HG03025 (cell line): Measurements from ENCODE around the gene BIRC7.

Source experiments
- ATAC-seq: cut with Tn5 transposase; IDR thresholded peaks from one replicate; pipeline ENCODE4 v1.9.1; 2021; ENCODE audit warnings: mild to moderate bottlenecking, moderate library complexity; ENCODE audit not compliant: unreplicated experiment, low FRiP score

Gene BIRC7

DNA sequence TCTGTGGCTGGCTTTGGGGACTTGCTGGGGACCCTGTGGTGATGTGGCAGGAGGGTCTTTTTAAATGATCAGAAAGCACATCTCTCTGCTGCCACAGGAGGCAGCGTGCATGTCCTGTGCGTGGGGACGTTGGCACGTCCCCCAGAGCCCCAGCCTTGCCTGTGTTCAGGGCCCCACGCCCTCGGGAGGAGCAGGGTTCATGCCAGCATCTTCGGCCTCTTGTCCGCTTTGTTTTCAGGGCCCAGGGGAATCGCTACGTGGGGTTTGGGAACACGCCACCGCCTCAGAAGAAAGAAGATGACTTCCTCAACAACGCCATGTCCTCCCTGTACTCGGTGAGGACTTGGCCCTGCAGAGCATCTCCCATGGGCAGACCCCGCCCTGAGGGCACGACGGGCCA, 43.0 kb downstream of the BIRC7 start:
- no peak for ATAC-seq

DNA sequence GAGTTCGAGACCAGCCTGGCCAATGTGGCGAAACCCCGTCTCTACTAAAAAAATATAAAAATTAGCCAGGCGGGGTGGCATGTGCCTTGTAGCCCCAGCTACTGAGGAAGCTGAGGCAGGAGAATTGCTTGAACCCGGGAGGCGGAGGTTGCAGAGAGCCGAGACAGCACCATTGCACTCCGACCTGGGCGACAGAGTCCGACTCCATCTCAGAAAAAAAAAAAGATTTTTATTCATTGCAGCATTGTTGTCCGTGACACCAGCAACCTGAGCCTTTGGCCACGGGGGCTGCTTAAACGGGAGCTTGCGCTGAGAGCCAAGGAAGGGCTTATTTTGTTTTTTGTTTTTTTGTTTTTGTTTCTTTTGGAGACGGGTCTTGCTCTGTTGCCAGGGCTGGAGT, 44.2 kb downstream of the BIRC7 start:
- no peak for ATAC-seq

DNA sequence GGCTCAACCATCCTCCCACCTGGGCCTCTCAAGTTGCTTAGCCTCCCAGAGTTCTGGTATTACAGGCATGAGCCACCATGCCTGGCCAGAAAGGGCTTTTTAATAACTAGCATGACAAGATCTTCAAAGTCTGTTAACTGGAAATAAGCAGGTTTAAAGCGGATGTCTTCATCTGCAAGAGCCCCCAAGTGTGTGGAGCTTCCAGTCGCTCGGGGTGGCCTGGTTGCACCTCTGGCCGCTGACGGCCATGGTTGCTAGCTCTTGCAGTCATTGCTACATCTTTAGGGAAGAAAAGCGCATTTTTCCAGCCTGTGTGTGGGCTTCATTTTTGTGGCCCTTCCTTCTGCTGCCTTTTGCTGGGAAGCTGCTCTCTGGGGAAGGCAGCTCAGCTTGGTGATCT, 44.7 kb downstream of the BIRC7 start:
- ATAC-seq: no peak

DNA sequence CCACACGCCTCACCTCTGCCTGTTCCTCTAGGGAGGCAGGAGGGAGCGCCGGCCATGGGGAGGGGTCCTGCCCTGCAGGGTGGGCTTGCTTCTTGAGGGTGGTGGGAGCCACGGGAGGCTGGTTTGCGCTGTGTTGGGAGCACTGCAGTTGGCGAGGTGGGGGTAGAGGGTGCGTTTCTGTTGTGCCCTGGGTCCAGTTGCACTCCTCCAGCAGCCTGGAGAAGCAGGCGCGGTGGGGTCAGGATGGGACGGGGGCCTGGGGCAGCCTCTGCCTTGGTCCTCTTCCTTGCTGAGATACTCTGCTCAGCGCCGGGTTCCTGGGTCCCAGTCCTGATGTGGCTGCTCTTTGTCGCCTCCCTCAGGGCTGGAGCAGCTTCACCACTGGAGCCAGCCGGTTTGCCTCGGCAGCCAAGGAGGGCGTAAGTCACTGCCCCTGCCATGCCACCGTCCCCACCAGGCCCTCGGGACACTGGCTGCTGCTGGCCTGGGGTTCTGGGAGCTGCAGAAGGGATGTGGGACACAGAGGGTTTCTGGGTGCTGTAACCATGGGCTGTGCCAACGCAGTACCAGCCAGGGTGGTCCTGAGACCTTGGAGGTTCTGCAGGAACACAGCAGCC, 45.3 kb downstream of the BIRC7 start:
- no peak for ATAC-seq

DNA sequence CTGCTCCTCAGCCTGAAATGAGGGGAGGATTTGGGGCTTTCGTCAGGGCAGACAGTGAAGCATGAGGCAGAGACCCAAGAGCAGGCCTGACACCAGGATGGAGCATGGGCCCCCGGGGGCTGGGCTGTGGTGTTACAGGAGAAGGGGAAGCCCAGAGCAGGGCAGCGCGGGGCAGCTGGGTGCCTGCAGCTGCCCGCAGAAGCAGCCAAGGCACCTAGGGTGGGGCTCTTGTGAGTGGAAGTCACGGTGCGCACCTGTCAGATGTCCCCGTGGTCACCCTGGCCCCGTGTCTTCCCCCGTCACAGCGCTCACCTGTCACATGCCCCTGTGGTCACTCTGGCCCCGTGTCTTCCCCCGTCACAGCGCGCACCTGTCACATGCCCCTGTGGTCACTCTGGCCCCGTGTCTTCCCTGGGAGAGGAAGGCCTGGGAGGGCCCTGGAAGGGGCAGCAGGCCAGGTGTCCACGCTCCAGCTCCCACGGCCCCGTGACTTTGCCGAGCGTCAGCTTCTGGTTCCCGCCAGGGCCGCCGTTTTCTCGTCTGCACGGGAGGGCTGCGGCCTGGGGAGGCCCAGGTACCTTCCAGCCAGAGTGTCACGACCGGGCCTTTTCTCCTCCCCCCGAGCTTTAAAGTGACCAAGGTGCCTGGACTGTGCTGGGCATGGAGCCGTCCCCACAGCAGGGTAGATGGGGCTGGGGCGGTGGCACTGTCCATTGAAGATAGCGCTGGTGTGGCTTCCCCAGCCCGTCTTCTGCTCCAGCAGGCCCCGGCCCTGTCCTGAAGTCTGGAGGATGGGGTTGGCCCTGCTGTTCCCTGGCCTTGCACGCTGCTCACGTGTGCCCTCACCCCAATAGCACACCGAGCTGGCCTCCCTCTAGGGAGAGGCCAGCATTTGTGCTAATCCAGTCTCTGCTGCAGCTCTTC, 46.3 kb downstream of the BIRC7 start:
- no peak for ATAC-seq

DNA sequence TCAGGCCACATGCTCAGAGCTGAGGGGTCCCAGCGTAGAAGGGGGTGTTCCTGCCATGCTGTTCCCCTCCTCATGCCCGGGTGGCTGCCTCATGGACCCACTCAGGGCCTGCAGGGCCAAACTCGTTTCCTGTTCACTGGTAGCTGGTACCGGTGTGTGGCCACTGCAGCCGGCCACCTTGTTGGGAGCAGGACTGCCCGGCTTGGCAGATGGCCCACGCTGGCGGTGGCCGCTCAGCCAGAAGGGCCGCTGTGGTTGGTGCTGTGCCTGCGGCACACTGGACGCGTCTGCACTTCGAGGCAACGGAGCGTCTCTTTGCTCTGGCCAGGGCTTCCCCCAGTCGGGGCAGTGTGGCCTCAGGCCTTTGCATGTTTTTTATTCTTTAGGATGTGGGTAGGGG, 47.2 kb downstream of the BIRC7 start:
- ATAC-seq: no peak

DNA sequence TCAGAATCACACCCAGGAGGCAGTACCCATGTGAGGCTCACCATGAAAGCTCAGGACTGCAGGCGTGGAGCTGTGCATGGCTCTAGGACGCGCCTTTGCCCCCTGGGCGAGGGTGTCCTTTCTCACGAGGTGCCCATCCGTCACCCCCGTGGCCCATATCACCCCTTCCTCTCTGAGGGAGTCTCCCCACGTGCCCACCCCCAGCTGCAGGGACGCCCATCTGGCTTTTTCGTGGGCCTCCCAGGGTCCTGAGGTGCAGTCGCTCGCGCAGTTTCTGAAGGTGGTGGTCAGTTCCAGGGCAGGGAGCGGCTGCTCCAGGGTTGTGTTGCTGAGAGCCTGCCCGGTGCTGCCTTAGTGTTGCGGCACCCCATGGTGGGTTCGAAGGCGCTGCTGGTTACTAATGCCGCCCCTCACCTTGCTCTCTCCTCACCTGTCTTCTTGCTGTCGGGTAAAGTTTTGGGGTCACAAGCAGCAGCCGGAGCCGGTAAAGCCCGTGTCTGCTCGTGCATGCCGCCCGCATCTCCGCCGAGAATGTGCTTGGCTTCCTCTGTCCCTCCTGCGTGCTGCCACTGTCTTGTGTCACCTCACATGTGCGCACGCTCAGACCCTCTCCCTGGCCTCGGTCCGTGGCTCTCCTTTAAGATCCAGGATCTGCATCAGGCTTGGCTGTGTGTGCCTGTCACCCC, 47.8 kb downstream of the BIRC7 start:
- ATAC-seq: no peak

DNA sequence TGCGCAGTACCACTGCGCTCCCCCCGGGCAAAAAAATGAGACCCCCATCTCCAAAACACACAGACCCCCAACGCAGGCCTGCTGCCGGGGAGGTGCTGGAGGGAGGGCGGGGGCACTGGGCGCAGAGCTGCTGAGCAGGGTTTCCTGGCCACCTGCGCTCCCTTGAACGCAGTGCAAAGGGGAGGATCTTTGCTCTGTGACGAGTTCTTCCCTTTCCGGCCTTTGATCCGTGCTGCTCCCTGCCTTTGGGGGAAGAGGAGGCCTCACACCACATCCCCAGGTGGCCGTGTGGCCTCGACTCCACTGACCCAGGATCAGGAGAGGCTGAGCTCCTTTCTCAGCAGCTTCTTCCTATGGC, 48.4 kb downstream of the BIRC7 start:
- ATAC-seq: no peak

DNA sequence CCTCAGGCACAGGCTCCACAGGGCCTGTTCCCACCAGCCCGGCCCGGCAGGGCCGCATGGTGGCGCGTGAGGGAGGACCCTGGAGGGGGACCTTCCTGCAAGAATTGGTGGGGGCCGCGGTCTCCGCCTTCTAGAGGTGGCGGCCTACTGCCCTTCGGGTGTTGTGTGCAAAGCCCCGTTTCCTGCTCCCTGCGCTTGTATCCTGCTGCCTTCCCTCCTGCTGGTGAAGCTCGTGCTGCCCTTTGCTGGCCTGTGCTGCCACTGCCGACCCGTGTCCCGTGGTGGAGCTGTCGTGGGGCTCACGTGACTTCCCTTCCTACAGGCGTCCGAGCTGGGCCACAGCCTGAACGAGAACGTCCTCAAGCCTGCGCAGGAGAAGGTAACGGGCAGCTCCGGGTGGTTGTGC, 48.8 kb downstream of the BIRC7 start:
- no peak for ATAC-seq

DNA sequence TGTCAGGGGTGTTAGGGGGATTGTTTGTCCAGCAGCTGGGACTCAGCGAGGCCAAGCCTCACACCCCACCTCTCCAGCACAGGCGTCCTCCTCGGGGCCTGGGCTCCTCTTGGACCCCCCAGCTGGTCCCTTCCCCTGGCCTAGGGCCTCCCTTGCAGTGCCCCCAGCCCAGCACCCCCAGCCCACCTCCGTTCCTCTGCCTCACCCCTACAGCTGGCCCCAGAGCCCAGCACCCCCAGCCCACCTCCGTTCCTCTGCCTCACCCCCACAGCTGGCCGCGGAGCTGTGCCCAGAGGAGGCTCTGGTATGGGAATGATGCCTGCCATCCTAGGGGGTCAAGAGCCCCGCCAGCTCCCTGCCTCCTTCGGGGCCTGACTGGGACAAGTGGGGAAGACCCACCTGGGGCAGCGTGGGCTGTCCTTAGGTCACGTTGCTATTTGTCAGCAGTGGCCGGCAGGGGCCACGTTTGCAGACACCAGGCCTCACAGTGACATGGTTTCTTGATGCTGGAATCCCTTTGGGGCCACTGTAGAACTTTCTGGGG, 49.3 kb downstream of the BIRC7 start:
- no peak for ATAC-seq

DNA sequence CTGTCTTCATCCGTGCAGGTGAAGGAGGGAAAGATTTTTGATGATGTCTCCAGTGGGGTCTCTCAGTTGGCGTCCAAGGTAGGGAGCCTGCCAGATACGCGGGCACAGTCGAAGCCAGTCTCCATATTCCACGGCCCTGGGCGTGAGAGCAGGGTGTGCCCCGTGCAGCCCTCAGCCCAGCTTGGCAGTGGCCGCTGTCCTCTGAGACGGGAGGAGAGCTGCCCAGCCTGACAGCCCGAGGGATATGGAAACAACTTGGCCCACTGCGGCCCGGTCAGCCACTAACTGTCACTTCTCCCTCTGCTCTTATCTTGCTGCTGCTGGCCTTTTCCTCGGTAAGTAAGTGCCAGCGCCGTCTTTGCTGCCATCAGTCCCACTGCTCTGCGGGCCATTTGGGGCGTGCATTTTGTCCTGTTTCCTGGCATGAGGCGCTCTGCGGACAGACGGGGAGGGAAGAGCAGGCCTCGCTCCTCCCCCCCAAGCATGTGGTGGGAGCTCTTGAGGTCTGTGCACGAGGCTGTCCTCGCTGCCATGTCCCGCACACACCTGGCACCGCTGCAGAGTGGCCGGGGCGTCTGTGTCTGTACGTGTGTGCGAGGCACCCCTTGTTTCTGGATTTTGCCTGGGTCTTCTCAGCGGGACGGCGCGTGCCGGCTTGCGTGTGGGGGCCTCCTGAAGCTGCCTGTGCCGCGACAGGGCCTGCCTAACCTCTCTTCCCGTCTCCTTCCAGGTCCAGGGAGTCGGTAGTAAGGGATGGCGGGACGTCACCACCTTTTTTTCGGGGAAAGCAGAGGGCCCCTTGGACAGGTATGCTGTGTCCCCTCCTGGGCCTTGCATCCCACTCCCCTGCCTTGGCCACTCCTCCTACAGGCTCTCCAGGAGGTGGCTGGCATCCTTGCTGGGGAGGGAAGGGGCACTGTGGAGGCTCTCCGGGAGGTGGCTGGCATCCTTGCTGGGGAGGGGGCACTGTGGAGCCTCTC, 50.2 kb downstream of the BIRC7 start:
- no peak for ATAC-seq

DNA sequence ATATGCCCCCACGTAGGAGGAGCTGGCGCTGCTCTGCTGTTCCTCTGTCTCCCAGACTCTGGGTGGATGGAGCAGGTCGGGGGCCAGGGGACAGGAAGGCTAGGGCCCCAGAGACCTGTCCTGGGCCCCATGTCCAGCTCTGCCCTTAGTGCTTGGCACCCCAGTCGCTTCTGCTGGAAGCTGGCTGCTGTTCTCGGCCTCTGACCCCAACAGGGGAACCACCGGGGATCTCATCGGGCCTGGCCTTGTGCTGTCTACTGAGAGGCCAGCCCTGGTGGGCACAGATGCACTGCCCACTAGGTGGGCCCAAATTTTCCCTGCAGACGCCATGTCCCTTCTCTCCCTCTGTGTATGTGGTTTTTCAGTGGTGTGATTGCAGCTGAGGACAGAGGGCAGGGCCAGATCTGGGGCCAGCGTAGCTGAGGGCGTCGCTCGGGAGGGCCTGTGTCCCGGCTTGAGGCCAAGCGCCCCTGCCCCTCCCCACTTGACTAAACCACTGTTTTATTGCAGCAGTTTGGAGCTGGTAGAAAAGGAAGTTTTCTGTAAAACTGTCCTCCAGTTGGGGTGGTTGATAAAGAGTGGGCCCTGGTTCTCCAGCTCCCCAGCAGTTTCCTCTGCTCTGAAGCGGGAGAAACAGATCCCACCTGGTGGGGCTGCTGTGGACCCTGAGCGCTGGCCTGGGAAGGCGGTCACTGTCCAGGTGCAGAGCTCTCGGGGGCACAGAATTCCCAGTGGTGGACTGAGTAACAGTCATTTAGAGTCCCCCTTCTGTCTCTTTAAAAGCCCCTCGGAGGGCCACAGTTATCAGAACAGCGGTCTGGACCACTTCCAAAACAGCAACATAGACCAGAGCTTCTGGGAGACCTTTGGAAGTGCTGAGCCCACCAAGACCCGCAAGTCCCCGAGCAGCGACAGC, 51.3 kb downstream of the BIRC7 start:
- ATAC-seq: no peak

DNA sequence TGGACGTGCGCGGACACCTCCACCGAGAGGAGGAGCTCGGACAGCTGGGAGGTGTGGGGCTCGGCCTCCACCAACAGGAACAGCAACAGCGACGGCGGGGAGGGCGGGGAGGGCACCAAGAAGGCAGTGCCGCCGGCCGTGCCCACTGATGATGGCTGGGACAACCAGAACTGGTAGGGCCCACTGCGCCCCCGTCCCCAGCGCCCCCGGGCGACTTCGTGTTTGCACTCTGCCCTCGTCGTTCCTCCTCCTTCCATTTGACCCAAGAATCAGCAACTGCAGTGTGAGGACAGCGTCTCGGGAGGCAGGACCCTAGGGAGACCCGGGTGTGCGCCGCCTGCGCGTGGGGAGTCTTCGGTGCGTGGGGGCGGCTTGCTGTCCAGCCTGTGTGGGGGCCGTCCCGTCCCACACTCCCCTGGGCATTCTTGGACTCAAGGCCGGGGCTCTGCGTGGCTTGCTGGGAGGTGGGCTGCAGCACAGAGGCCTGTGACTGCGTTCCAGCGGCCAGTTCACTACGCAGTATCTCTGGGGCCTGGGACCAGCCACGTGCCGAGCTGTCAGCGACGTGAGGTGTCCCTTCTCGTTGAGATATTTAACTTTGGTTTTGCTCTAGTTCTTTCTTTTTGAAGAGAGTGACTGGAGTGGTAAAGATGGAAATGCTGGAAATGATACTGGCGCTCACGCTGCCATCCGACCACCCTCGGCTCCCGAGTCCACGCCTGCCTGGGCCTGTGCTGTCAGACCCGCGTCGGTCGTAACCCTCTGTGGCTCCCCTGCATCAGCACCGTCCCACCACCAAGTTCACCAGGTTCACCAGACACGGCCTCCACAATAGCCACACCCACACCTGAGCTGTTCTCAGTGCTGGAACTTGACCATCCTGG, 52.2 kb downstream of the BIRC7 start:
- ATAC-seq: no peak

DNA sequence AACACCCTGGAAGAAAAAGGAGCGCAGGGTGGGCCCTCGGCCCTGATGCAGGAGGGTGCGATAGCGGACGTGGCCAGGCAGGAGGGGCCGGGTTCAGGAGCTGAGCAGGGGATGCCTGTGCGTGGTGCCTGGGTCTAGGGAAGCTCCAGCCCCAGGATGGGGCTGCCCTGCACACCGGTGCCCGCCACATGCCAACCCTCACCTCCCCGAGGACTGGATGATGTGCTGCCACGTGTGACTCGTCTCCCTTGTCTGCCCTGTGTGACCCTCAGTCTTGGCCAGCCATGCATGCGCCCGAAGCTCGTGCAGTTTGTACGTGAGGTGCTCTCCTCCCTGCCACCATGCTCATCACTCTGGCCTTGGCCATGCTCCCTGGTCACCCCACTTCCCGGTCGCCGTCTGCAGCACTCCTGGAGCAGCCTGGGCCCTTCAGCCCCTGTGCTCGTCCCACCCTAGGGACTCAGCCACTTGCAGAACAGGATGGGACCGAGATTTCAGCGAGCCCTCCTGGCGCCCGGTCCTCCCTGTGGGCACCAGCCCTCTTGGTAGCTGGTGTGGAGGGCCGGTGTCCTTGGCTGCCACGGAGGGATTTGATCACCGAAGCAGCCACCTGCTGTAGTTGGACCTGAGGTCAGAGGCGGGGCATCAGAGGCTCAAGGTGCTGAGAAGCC, 53.0 kb downstream of the BIRC7 start:
- no peak for ATAC-seq

DNA sequence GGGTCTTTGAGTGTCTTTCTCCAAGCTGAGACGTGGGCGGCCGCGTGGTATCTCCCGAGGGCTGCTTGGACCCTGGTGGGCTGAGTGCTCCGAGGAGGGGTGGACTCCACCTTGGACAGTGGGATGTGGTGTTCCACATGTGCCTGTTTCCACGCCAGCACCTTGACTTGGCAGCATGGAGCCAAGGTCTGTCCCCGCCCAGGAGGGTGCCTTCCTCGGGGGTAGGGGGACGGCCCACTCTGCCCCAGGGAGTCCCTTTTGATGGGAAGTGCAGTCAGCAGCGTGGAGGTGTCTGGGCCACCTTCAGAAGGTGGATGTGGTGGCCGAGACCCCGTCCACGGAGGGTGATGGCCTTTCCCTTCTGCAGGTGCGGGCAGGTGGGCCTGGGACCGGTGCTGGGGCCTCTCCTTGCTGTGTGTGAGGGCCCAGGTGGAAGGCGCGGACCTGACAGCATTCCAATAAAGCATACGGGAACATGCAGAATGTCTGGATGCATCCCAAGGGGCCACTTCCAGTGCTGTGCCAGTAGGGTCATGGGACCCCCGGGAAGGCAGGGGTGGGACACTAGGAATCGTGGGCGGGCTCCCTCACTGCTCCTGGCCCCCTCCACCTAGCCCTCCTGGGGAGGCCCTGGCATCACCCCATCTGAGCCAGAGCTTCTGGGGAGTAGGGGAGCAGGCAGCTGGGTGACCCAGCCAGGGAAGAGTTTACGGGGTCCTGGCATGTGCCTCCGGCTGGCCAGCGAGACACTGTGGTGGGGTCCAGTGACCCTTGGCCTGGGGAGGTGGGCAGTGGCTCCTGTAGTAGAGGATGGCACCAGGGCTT, 53.8 kb downstream of the BIRC7 start:
- ATAC-seq: no peak
